ENCODE measurements around the gene TTLL11.
"Not testable (repeated sequence)": the region's sequence is repeated elsewhere in the genome, so short reads cannot be mapped to it uniquely, and the experiment has no call there.

Gene TTLL11

GRCh38 chr9:121895358-121895757 lies 197.8 kb downstream of the TTLL11 start:
- no peak for DNase-seq

- DNase-seq: not testable (repeated sequence)
These were observed 198.7 kb downstream of the TTLL11 start for GRCh38 chr9:121894380-121894779.

- no peak for DNase-seq
These were observed 199.3 kb downstream of the TTLL11 start for GRCh38 chr9:121893786-121894185.

DNA sequence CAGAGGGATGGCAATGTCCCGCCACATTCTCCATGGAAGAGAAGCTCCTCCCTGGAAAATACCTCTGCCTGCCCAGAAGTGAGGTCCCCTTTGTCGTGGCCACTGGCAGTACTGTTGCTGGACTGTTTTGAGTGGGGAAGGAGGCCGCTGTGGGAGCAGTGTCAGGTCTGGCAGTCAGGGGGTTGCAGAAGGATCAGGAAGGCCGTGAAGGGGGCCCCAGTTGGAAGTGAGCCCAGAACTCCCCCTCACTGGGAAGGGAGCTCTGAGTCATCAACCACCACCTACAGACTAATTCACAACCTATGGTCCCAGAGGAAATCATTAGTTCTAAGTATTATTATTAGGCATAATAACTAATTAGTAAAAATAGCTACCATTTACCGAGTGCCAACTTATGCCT lies 200.4 kb downstream of the TTLL11 start:
- no peak for DNase-seq

- no peak for DNase-seq
These were observed 202.4 kb downstream of the TTLL11 start for GRCh38 chr9:121890746-121891145.

- DNase-seq: peak; percentile 4
These were observed 203.0 kb downstream of the TTLL11 start for GRCh38 chr9:121889990-121890563.

- DNase-seq: peak; percentile 31
These were observed 204.7 kb downstream of the TTLL11 start for GRCh38 chr9:121888438-121888775.

DNA sequence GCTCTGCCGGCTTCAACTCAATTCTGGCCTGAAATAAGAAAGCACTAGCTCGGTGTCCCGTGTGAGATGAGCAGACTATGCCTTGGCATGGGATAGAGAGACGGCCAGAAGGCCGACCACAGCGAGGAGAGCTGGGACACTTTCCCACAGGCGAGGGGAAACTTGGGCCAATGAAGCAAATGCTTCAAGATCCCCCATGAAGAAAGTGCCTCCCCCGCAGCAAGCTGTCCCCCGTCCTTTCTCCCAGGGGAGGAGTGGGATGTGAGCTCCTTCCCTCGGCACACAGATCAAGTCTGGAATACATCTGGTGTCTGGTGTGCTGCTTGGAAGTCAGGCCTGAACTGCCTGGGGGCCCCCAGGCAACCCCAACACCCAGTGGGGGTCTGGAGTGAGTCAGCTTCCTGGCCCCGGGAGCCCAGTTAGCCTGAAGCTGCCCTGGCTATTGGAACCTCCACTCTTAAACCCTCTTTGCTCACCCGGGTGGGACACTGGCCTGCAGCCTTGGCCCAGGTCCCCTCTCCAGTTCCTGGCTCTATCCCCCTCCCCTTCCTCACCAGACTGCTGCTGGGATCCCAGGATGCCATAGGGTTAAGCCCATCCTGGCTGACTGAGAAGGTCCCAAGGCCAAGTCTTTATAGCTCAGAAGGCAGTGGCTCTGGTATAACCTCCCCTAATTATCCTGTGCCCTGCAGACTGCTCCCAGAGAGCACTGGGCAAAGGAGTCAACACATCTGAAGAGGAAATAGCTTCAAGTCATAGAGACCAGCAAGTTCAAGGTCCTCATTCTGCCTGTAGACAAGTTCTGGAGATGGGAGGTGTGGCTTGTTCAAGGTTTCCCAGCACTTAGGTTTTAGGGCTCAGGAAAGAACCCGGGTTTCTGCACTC lies 205.3 kb downstream of the TTLL11 start:
- DNase-seq: no peak

DNA sequence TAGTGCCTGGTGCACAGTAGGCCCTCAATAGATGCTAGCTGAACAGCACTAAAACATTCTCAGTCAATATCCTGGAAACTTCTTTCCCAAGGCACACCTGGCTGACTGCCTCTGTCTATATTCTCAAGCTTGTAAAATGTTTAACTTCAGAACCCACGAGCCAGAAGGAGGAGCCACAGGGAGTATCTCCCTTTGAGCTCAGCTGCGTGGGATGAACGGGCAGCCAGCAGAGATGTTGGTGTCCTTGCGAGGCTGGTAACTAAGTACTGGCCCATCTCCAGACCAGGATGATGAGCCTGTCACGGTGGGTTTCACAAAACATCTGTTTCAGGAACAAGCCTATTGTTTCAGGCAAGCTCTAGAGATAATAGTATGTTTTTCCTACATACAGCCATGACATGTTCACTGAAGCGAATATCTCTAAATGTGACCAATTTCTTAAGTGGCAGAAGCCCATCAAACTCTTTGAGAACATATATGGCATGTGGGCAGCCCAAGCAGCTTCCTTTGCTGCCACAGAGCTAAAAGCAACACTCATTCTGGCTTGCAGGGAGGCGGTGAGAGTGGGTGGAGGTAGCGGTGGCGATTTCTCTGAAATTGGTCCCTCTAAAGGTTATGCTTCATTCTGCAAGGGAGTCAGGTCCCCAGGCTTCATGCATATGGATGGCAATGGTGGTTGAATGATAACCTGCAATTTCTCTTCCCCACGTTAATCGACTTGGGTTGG lies 206.2 kb downstream of the TTLL11 start:
- no peak for DNase-seq

GRCh38 chr9:121885345-121885901 lies 207.7 kb downstream of the TTLL11 start:
- no peak for DNase-seq

DNA sequence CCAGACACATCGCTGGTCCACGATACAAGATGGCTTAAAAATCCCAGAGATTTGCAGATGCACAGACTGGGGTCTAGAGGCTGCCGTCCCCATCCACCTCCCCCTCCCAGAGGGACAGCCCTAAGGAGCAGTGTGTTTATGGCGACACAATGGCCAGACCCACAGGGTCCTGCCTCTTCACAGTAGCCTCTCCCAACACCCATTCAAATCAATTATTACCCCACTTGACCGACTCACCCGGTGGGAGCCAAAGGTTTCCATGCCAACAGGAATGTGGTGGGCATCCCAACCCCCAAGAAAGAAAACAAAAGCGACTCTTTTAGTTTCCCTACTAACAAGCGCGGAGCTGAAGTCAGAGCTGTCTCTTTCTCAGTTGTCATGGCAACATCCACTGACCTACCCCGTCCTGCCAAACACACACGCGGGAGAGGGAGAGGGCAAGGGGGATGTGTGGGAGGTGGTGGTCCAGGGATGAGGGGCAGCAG lies 209.0 kb downstream of the TTLL11 start:
- no peak for DNase-seq

DNA sequence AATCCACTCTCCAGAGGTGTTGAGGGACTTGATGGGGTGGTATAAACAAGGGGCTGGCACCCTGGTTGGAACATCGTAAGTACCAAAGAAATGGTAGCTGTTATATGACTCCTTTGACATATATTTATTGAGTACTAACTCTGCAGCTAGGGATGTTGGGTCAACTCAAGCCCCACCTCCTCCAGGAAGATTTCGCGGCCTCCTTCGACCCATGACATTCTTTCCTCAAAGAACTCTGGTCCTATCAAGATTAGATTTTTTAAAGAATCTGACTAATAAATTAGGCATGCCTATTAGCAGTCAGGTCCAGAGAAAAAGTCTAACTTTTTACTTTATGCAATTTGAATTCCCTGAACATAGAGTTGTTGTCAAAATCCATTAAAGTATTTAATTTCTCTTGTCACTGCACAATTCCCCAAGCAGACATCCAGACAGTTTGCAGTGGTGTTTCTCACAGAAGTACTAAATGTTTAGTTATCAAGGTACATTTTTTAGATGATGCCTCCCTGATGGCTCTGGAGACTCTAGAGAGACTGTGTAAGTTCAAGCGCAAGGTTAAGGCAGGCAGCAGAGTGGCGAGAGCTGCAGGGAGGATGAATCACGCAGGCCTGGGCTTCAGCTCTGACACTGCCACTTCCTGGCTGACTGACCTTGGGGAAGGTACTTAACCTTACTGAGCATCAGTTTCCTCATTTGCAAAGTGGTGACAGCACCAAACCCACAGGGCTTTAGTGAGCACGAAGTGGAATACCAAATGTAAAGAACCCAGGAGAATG lies 209.6 kb downstream of the TTLL11 start:
- DNase-seq: no peak

DNA sequence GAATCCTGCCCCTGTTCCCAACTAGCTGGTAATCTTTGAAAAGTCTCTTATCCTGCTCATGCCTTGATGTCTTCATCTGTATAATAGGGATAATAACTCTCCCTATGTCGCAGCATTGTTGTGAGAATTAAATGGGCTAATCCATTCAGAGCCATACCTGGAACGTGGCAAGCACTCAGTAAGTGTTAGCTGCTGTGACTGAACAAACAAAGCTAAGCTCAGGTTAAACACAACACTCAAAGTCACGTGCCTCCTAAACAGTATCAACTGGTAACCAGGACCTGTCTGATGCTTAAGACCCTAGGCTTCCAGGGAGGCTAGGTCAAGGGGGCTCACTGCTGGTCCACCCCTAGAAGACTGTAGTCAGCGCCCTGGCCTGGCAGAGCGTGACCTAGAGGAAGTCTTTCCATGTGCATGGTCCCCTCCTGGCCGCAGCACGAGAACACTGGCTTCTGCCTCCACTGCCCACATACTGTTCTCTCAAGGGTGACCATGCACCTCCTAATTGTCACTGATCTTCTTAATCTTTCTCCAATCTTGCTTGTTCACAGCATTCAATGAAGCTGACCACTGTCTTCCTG lies 211.1 kb downstream of the TTLL11 start:
- no peak for DNase-seq

DNA sequence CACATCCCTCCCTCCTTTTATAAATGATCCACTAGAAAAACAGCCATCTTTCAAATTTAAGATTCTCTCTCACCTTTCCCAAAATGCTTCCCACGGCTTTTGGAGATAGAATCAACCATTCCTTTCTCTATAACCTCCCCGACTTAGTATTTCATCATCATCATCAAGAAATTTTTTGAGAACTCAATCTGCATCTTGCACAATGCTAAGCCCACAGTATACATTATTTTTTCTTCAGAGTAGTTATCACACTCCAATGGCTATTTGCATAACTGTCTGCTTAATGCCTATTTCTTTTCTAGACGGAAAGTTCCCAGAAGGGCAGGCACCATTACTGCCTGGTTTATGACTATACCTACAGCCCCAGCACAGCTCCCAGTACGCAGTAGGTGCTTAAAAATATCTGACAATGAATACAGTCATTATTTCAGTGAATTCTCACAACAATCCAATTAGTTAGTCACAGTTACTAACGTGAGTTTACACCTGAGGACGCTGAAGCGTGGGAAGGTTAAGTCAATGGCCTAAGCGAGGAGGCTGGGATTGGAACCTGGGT lies 212.7 kb downstream of the TTLL11 start:
- DNase-seq: no peak

GRCh38 chr9:121878271-121878822 lies 214.8 kb downstream of the TTLL11 start:
- DNase-seq: no peak

DNA sequence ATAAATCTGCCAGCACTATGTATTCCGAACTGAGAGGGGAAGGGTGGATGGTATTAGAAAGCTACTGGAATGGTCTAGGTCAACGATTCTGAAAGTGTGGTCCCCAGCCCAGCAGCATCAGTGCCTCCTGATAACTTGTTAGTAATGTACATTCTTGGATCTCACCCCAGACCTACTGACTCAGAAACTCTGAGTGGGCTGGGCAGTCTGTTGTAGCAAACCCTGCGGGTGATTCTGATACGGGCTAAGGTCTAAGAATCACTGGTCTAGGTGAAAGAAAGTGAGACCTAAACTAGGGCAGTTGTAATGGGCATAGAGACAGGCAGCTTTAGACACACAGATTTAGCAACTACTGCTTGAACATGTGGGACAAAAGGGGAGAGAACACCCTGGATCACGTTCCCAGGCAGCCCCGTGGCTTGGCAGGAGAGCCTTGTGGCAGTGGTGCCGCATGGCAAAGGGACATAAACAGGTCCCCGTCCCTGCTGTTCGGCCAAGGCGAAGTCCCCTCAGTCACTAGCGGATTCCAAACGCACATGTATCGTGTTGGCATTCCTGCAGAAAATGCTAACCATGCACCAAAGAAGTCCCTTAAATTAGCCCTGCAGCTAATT lies 216.3 kb downstream of the TTLL11 start:
- peak; percentile 78 for DNase-seq

DNA sequence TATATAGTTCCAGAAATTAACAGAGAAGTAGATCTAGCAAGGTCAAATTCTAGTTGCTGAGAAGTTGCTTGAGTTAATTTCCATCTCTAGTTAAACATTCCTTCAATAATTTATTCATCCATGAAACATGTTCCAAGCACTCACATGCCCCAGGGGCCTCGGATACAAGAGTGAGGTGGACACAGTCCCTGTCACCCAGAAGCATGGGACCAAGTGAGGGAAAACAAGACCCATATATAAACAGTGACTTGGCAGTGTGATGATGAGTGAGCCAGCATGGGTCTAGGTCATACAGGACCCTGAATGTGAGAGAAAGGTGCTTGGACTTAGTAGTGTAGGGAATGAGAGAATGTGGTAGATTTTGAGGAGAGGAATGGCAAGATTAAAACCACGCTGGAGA lies 216.9 kb downstream of the TTLL11 start:
- no peak for DNase-seq

DNA sequence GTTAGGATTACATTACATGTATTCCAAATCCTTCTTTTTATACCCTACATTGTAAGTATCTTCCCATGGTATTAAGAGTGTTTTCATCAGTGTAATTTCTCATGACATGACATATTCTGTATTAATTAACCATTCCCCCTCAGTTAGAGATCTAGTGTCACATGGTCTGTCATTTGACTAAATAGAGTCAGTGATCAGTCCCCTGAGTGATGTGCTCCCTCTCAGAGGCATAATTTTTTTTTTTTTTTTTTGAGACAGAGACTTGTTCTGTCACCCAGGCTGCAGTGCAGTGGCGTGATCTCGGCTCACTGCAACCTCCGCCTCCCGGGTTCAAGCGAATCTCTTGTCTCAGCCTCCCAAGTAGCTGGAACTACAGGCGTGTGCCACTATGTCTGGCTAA lies 218.6 kb downstream of the TTLL11 start:
- no peak for DNase-seq

DNA sequence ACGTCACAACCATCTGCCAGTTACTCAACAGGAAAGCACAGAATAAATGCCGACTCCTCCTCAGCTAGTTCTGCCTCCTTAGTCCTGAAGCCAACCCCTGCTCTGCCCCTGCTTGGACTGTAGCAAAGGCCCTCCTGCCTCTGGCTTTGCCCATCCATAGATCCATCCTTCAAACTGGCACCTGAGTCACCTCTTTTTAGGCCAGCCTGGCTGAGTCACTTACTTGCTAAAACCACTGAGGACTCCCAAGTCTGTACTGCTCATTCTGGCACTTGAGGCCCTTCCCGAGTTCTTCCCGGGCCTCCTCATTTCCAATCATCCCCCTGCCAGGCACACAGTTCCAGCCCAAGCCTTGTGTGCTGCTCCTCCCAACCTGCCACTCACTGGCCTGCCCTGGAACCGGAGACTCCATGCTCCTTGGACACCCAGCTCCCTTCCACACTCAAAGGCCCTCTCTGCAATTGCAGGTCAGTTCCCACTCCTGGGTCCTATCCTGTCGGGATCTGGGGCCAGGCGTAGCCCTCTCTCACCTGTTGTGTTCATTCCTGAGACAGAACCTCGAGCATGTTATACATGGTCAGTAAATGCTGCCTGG lies 221.6 kb downstream of the TTLL11 start:
- DNase-seq: no peak

DNA sequence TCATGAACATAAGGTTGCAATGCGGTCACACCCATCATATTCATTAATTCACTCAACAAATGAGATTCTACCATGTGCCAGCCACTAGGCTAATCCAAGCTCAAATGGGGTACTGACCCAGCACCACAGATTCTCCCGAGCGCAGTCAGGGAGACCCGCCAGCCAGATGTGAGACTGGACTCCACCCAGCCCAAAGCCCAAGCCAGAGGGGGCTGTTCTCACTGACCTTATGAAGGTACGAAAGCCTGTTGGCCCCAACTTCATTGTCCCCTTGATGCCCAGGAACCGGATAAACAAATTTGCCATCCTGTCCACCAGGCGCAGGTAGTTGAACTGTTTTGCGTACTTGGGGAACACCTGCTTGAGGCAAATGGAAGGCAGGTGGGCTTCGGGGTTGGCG lies 222.8 kb downstream of the TTLL11 start:
- no peak for DNase-seq

DNA sequence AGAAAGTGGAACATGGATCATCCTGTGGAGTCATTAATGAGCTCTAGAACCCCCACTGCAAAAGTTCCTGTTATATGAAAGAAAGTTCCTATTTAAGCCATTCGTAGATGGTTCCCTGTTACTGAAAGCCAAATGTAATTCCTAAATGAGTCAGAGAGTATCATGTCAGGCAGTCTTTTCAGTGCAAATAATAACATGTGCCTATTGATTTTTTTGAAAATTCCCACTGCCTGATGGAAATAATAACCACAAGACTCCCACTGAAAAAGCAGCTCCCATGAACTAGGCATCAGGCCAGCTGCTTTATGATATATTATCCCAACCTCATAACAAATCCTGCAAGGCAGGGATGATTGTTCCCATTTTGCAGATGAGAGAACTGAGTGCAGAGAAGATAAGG lies 224.5 kb downstream of the TTLL11 start:
- no peak for DNase-seq

Data from amniotic stem cell (primary cell).